Activated effector memory CD4-positive, alpha-beta T cell treated with Interleukin-2 at 50 U/mL for 16 hours (primary cell): Measurements from ENCODE around the gene KIF3C.
A peak's percentile ranks its signal among the peaks of the same experiment; 100 is the strongest.
"Not testable (repeated sequence)": the region's sequence is repeated elsewhere in the genome, so short reads cannot be mapped to it uniquely, and the experiment has no call there.

Source experiments
- DNase-seq: peaks from one replicate; pipeline ENCODE4 v3.0.0-alpha.2; 2020

Gene KIF3C

GRCh38 chr2:25915411-25915810, 66.9 kb downstream of the KIF3C start:
- DNase-seq = not testable (repeated sequence)

DNA sequence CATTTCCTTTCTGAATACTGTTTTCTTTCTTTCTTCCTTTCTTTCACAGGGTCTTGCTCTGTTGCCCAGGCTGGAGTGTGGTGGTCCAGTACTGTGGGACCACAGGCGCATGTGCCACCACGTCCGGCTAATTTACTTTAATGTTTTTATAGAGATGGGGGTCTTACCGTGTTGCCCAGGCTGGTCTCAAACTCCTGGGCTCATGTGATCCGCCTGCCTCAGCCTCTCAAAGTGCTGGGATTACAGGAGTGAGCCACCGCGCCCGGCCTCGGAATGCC, 68.7 kb downstream of the KIF3C start:
- DNase-seq = not testable (repeated sequence)

- no peak for DNase-seq
Observed at GRCh38 chr2:25912851-25913695, 69.2 kb downstream of the KIF3C start.

DNA sequence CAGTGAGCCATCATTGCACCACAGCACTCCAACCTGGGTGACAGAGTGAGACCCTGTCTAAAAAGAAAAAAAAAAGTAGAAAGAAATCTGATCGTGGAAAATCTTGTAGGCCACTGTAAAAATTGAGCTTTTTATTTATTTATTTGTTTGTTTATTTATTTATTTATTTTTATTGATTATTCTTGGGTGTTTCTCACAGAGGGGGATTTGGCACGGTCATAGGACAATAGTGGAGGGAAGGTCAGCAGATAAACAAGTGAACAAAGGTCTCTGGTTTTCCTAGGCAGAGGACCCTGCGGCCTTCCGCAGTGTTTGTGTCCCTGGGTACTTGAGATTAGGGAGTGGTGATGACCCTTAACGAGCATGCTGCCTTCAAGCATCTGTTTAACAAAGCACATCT, 72.7 kb downstream of the KIF3C start:
- not testable (repeated sequence) for DNase-seq

DNA sequence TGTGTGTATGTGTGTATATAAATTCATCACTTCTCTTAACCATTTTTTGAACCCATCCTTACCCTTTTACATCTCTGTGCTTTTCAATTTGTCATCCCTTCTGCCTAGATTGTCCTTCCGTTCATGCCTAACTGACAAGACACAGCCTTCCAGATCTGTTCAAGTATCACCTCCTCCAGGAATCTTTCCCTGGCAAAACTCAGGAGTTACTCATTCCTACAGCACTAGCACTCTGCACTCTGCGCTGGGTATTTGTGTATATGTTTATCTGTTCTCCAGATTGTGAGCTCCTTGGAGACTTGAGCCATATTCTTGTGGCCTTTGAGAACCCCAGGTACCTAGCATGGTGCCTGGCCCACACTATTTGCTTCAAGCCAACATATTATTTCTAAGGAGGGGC, 77.2 kb downstream of the KIF3C start:
- DNase-seq = no peak

GRCh38 chr2:25903216-25903776, 79.0 kb downstream of the KIF3C start:
- no peak for DNase-seq

GRCh38 chr2:25899404-25899970, 82.8 kb downstream of the KIF3C start:
- DNase-seq = no peak

DNA sequence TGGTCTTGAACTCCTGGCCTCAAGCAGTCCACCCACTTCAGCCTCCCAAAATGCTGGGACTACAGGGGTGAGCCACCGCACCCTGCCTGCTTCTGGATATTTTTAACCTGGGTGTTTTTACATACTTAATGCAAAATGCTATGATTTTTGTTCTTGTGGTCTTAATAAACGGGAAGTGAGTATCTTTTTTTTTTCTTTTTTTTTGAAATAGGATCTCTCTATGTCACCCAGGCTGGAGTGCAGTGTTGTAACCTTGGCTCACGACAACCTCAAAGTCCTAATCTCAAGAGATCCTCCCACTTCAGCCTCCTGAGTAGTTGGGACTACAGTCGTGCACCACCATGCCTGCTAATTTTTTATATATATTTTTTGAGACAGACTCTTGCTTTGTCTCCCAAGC, 84.8 kb downstream of the KIF3C start:
- no peak for DNase-seq

GRCh38 chr2:25896308-25896707, 86.0 kb downstream of the KIF3C start:
- DNase-seq = not testable (repeated sequence)

DNA sequence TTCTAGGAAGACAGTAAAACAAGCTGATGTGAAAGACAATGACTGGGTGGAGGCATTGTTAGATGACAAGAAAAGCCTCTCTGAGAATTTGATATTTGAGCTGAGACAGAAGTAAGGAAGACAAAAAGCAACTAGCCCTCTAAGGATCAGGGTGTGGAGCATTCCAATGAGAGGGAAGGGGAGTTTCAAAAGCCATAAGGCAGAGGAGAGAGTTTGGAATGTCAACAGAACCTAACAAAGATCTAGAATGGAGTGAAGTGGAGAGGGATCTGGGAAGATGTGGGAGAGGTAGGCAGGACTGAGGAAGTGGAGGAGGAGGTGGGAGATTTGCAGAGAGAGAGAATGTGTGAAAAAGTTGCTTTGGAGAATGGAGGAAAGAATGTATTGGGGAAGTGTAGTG, 86.7 kb downstream of the KIF3C start:
- no peak for DNase-seq

DNA sequence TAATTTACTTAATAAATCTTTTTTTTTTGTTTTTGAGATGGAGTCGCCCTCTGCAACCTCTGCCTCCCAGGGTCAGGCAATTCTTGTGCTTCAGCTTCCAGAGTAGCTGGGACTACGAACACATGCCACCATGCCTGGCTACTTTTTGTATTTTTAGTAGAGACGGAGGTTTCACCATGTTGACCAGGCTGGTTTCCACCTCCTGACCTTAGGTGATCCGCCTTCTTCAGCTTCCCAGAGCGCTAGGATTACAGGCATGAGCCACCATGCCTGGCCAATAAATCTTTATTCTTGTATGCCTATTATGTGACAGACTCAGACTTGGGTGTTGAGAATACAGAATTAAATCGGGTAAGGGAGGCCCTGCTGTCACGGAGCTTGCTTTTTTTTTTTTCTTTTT, 87.3 kb downstream of the KIF3C start:
- DNase-seq = no peak

GRCh38 chr2:25894135-25894830, 88.0 kb downstream of the KIF3C start:
- DNase-seq = no peak

- DNase-seq = no peak
Observed at GRCh38 chr2:25891672-25892071, 90.6 kb downstream of the KIF3C start.

GRCh38 chr2:25887624-25888242, 94.6 kb downstream of the KIF3C start:
- DNase-seq = no peak

DNA sequence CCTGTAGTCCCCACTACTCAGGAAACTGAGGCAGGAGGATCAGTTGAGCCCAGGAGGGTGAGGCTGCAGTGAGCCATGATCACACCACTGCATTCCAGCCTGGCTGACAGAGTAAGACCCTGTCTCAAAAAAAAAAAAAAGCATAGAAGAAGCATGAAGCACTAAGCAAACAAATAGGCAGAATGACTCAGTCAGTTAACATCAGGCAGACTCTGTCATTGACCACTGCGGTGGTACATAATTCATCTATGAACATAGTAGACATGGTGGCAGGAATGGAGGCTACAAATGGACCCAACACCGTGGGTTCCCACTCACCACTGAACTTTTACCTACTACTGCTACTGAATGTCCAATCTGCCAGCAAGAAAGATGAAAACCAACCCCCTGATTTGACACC, 96.4 kb downstream of the KIF3C start:
- DNase-seq = no peak

- DNase-seq = no peak
Observed at GRCh38 chr2:25881764-25882163, 100.5 kb downstream of the KIF3C start.

DNA sequence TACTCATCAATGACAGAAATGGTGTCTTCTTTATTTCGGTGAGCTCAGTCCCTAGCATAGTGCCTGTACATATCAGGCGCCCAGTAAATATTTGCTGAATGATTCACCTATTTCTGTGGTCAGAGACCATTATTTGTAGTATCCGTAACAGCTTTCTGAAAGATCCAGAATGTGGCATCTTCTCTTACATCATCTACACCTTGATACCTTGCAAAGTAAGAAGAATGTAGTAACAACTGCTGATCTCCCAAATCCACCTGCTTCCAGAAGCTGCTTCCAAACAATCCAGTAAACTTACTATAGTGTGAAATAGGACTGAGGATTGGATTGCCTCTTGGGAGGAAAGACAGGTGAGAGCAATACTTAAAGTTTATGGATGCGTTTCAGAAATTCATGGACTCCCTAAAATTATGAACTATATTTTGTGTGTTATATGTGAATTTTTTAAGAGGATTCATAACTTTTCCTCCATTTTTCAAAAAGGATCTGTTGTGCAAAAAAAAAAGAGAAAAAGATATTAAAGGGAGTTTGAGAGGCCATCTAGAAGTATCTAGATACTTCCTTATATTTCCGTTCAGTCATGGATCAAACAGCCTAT, 103.1 kb downstream of the KIF3C start:
- no peak for DNase-seq

- peak; percentile 97 for DNase-seq
Observed at GRCh38 chr2:25878361-25879132, 103.8 kb downstream of the KIF3C start, which contains the start of gene ASXL2. Gene ASXL2, minus strand, starts transcription at chr2:25878487. Its CDS starts 265 bp downstream, at chr2:25878222.

DNA sequence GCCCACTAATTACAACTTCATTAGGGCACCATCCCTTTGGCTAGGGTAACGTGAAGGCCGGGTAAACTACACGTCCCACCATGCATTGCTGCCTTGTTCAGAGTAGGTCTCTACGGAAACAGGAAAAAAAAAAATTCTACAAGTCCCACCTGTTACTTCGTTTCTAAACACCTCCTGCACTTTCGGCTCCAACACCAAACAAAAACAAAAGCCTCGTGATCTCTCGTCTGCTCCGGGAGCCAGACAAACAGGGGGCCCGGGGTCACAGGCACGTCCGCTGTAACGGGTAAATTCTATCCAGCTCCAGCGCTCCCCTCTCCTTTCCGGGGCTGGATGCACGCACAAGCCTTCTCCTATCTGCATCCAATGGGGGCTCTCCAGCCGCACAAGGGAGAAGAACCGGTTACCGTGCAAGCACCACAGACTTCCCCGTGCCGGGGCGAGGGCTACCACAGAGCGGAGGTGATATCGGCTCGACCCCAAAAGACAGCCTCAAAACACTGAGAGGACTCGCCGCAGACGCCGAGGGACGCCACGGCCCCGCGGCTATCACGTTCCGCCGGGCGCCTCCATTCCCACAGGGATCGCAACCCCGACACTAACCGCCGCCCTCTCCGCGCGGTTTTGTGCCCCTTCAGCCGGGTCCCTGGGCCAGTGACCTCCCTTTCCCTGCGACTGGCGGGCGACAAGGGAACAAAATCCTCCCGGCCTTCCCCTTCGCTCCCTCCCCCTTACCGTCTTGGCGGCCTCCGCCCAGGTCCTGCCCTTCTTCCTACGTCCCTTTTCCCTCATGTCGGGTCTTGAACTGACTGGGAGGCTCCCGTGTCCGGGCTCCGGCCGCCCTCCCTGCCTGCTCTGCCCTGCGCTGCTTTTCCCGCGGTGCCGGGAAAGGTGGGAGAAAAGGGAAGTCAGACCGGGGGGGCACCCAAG, 104.6 kb downstream of the KIF3C start:
- DNase-seq = peak; percentile 37
